ENCODE data around the gene RALGAPA2.

RALGAPA2 gene

GRCh38 chr20:20423117-20423516 is 289.3 kb downstream of the RALGAPA2 start:
- DNase-seq, result no peak

GRCh38 chr20:20417876-20418676 is 294.4 kb downstream of the RALGAPA2 start:
- no peak for DNase-seq

GRCh38 chr20:20415321-20415720 is 297.1 kb downstream of the RALGAPA2 start:
- no peak for DNase-seq

GRCh38 chr20:20414640-20415220 is 297.7 kb downstream of the RALGAPA2 start:
- DNase-seq, result no peak

GRCh38 chr20:20413810-20414281 is 298.6 kb downstream of the RALGAPA2 start:
- no peak for DNase-seq

GRCh38 chr20:20412750-20413149 is 299.7 kb downstream of the RALGAPA2 start:
- DNase-seq, result no peak

GRCh38 chr20:20411836-20412235 is 300.6 kb downstream of the RALGAPA2 start:
- DNase-seq, result no peak

GRCh38 chr20:20411402-20411801 is 301.0 kb downstream of the RALGAPA2 start:
- no peak for DNase-seq

- DNase-seq, result no peak
These were observed 301.8 kb downstream of the RALGAPA2 start for GRCh38 chr20:20410678-20411077.

- DNase-seq, result no peak
These were observed 303.1 kb downstream of the RALGAPA2 start for GRCh38 chr20:20409331-20409730.

GRCh38 chr20:20407891-20408805 is 304.3 kb downstream of the RALGAPA2 start:
- no peak for DNase-seq

GRCh38 chr20:20406306-20406705 is 306.1 kb downstream of the RALGAPA2 start:
- DNase-seq, result no peak

- DNase-seq, result no peak
These were observed 306.8 kb downstream of the RALGAPA2 start for GRCh38 chr20:20405623-20406022.

GRCh38 chr20:20404633-20405032 is 307.8 kb downstream of the RALGAPA2 start:
- DNase-seq, result no peak

GRCh38 chr20:20401991-20402390 is 310.5 kb downstream of the RALGAPA2 start:
- no peak for DNase-seq

- no peak for DNase-seq
These were observed 312.6 kb downstream of the RALGAPA2 start for GRCh38 chr20:20399531-20400500.

- DNase-seq, result no peak
These were observed 314.3 kb downstream of the RALGAPA2 start for GRCh38 chr20:20398123-20398522.

GRCh38 chr20:20396794-20397193 is 315.6 kb downstream of the RALGAPA2 start:
- DNase-seq, result no peak

- DNase-seq, result no peak
These were observed 316.4 kb downstream of the RALGAPA2 start for GRCh38 chr20:20395903-20396568.

- DNase-seq, result no peak
These were observed 317.4 kb downstream of the RALGAPA2 start for GRCh38 chr20:20395087-20395486.

Data from bone marrow (tissue), 2 donors.